Measurements from ENCODE around the gene GDI2.

The GDI2 gene

GRCh38 chr10:5776136-5776880 lies 36.9 kb downstream of the GDI2 start:
- ChIA-PET CTCF (interaction anchor here (0.9 to 1.5 kb wide), 3 partner anchors 10 to 98 kb away, joined by 3 read pairs; no protein-coding TSS in a partner anchor), POLR2A (interaction anchor here (0.7 kb wide), 1 partner anchor 105 kb away, joined by 3 read pairs; no protein-coding TSS in a partner anchor)
- DNase-seq: no peak
- Histone ChIP-seq H3K27me3 (replicated peaks in 2 of 5; ENCODE audit: control insufficient read depth in 4 of 5, insufficient read depth in 5 of 5, low read length in 4 of 5) (no peaks in the 10 kb centered on the region), H3K9me3 (ENCODE audit: control extremely low read depth in 1 of 5, control insufficient read depth in 4 of 5, insufficient read depth in 2 of 5, low read depth in 1 of 5, low read length in 4 of 5) (no peaks in the 10 kb centered on the region), H3K36me3 (ENCODE audit: control insufficient read depth in 4 of 4, insufficient read depth in 4 of 4, low read length in 3 of 4) (peaks cover 9 to 64% (median 34%) of the 10 kb centered on the region in 4 experiments), H3K4me3 (ENCODE audit: control insufficient read depth in 1 of 7, extremely low read depth in 1 of 7, insufficient read depth in 4 of 7, low read depth in 2 of 7, low read length in 6 of 7) (no peak overlapping the region), H3K27ac (ENCODE audit: insufficient read depth in 1 of 2, low read depth in 1 of 2, low read length in 2 of 2, poor library complexity in 1 of 2, severe bottlenecking in 2 of 2) (peak overlapping the region in 1 of 2 experiments; percentile 38), H3K4me1 (ENCODE audit: control extremely low read depth in 1 of 4, control insufficient read depth in 4 of 4, insufficient read depth in 4 of 4, low read length in 3 of 4) (peaks cover 0 to 28% (median 12%) of the 10 kb centered on the region in 4 experiments)
- 100% methylated on average over 5 of the region's 7 CpGs for WGBS (ENCODE audit: insufficient coverage)

- no peak overlapping the region for H3K4me3 ChIP-seq (ENCODE audit: control insufficient read depth in 1 of 7, extremely low read depth in 1 of 7, insufficient read depth in 4 of 7, low read depth in 2 of 7, low read length in 6 of 7)
- WGBS (ENCODE audit: insufficient coverage): 77% methylated on average over 13 of the region's 16 CpGs
- H3K27ac ChIP-seq (ENCODE audit: insufficient read depth in 1 of 2, low read depth in 1 of 2, low read length in 2 of 2, poor library complexity in 1 of 2, severe bottlenecking in 2 of 2): peak overlapping the region in 1 of 2 experiments; percentile 7
- no peaks in the 10 kb centered on the region for H3K27me3 ChIP-seq (replicated peaks in 2 of 5; ENCODE audit: control insufficient read depth in 4 of 5, insufficient read depth in 5 of 5, low read length in 4 of 5)
- CTCF ChIA-PET: interaction anchor here (1.3 to 1.5 kb wide), 3 partner anchors 12 to 98 kb away, joined by 3 to 4 read pairs (median 3); no protein-coding TSS in a partner anchor
- no peaks in the 10 kb centered on the region for H3K9me3 ChIP-seq (ENCODE audit: control extremely low read depth in 1 of 5, control insufficient read depth in 4 of 5, insufficient read depth in 2 of 5, low read depth in 1 of 5, low read length in 4 of 5)
- peaks cover 9 to 61% (median 36%) of the 10 kb centered on the region in 4 experiments for H3K36me3 ChIP-seq (ENCODE audit: control insufficient read depth in 4 of 4, insufficient read depth in 4 of 4, low read length in 3 of 4)
- POLR2A ChIA-PET: no interaction called here
- peak; percentile 6 to 71 (median 67) for DNase-seq
- H3K4me1 ChIP-seq (ENCODE audit: control extremely low read depth in 1 of 4, control insufficient read depth in 4 of 4, insufficient read depth in 4 of 4, low read length in 3 of 4): peaks cover 0 to 28% (median 12%) of the 10 kb centered on the region in 4 experiments
Observed at GRCh38 chr10:5775685-5776084, 37.5 kb downstream of the GDI2 start.

GRCh38 chr10:5774987-5775620 lies 38.1 kb downstream of the GDI2 start:
- ChIA-PET CTCF (interaction anchor here (1.3 to 1.5 kb wide), 3 partner anchors 12 to 99 kb away, joined by 3 to 4 read pairs (median 3); no protein-coding TSS in a partner anchor), POLR2A (no interaction called here)
- H3K9me3 ChIP-seq (ENCODE audit: control extremely low read depth in 1 of 5, control insufficient read depth in 4 of 5, insufficient read depth in 2 of 5, low read depth in 1 of 5, low read length in 4 of 5): no peaks in the 10 kb centered on the region
- no peaks in the 10 kb centered on the region for H3K27me3 ChIP-seq (replicated peaks in 2 of 5; ENCODE audit: control insufficient read depth in 4 of 5, insufficient read depth in 5 of 5, low read length in 4 of 5)
- peaks cover 0 to 28% (median 12%) of the 10 kb centered on the region in 4 experiments for H3K4me1 ChIP-seq (ENCODE audit: control extremely low read depth in 1 of 4, control insufficient read depth in 4 of 4, insufficient read depth in 4 of 4, low read length in 3 of 4)
- H3K27ac ChIP-seq (ENCODE audit: insufficient read depth in 1 of 2, low read depth in 1 of 2, low read length in 2 of 2, poor library complexity in 1 of 2, severe bottlenecking in 2 of 2): peak overlapping the region in 1 of 2 experiments; percentile 60
- peaks cover 10 to 58% (median 34%) of the 10 kb centered on the region in 4 experiments for H3K36me3 ChIP-seq (ENCODE audit: control insufficient read depth in 4 of 4, insufficient read depth in 4 of 4, low read length in 3 of 4)
- peak in 1 of 3 donors; percentile 8 for DNase-seq
- H3K4me3 ChIP-seq (ENCODE audit: control insufficient read depth in 1 of 7, extremely low read depth in 1 of 7, insufficient read depth in 4 of 7, low read depth in 2 of 7, low read length in 6 of 7): no peak overlapping the region
- WGBS (ENCODE audit: insufficient coverage): 98% methylated on average over 7 of the region's 8 CpGs

- Histone ChIP-seq H3K27me3 (replicated peaks in 2 of 5; ENCODE audit: control insufficient read depth in 4 of 5, insufficient read depth in 5 of 5, low read length in 4 of 5) (no peaks in the 10 kb centered on the region), H3K4me1 (ENCODE audit: control extremely low read depth in 1 of 4, control insufficient read depth in 4 of 4, insufficient read depth in 4 of 4, low read length in 3 of 4) (no peaks in the 10 kb centered on the region), H3K27ac (ENCODE audit: insufficient read depth in 1 of 2, low read depth in 1 of 2, low read length in 2 of 2, poor library complexity in 1 of 2, severe bottlenecking in 2 of 2) (no peak overlapping the region), H3K4me3 (ENCODE audit: control insufficient read depth in 1 of 7, extremely low read depth in 1 of 7, insufficient read depth in 4 of 7, low read depth in 2 of 7, low read length in 6 of 7) (no peak overlapping the region), H3K9me3 (ENCODE audit: control extremely low read depth in 1 of 5, control insufficient read depth in 4 of 5, insufficient read depth in 2 of 5, low read depth in 1 of 5, low read length in 4 of 5) (no peaks in the 10 kb centered on the region), H3K36me3 (ENCODE audit: control insufficient read depth in 4 of 4, insufficient read depth in 4 of 4, low read length in 3 of 4) (peaks cover 28 to 80% (median 57%) of the 10 kb centered on the region in 4 experiments)
- DNase-seq: no peak
- ChIA-PET POLR2A (no interaction called here), CTCF (interaction anchor here (1.1 kb wide), 1 partner anchor 10 kb away, joined by 3 read pairs; no protein-coding TSS in a partner anchor)
- WGBS (ENCODE audit: insufficient coverage): 100% methylated on average over 2 of the region's 2 CpGs
Observed at GRCh38 chr10:5766189-5766588, 47.0 kb downstream of the GDI2 start.

GRCh38 chr10:5765617-5766016 lies 47.6 kb downstream of the GDI2 start:
- Histone ChIP-seq H3K9me3 (ENCODE audit: control extremely low read depth in 1 of 5, control insufficient read depth in 4 of 5, insufficient read depth in 2 of 5, low read depth in 1 of 5, low read length in 4 of 5) (no peaks in the 10 kb centered on the region), H3K36me3 (ENCODE audit: control insufficient read depth in 4 of 4, insufficient read depth in 4 of 4, low read length in 3 of 4) (peaks cover 29 to 81% (median 59%) of the 10 kb centered on the region in 4 experiments), H3K27me3 (replicated peaks in 2 of 5; ENCODE audit: control insufficient read depth in 4 of 5, insufficient read depth in 5 of 5, low read length in 4 of 5) (no peaks in the 10 kb centered on the region)

GRCh38 chr10:5764422-5765297 lies 48.6 kb downstream of the GDI2 start:
- ChIA-PET CTCF (interaction anchor here (1.2 kb wide), 1 partner anchor 142 kb away, joined by 3 read pairs; no protein-coding TSS in a partner anchor), POLR2A (interaction anchor here (0.7 kb wide), 1 partner anchor 201 kb away, joined by 3 read pairs; no protein-coding TSS in a partner anchor)
- no peak overlapping the region for H3K27ac ChIP-seq (ENCODE audit: insufficient read depth in 1 of 2, low read depth in 1 of 2, low read length in 2 of 2, poor library complexity in 1 of 2, severe bottlenecking in 2 of 2)
- no peak for DNase-seq
- WGBS (ENCODE audit: insufficient coverage): 96% methylated on average over 6 of the region's 10 CpGs
- no peaks in the 10 kb centered on the region for H3K27me3 ChIP-seq (replicated peaks in 2 of 5; ENCODE audit: control insufficient read depth in 4 of 5, insufficient read depth in 5 of 5, low read length in 4 of 5)
- no peaks in the 10 kb centered on the region for H3K4me1 ChIP-seq (ENCODE audit: control extremely low read depth in 1 of 4, control insufficient read depth in 4 of 4, insufficient read depth in 4 of 4, low read length in 3 of 4)
- H3K36me3 ChIP-seq (ENCODE audit: control insufficient read depth in 4 of 4, insufficient read depth in 4 of 4, low read length in 3 of 4): peaks cover 29 to 89% (median 66%) of the 10 kb centered on the region in 4 experiments
- no peaks in the 10 kb centered on the region for H3K9me3 ChIP-seq (ENCODE audit: control extremely low read depth in 1 of 5, control insufficient read depth in 4 of 5, insufficient read depth in 2 of 5, low read depth in 1 of 5, low read length in 4 of 5)
- H3K4me3 ChIP-seq (ENCODE audit: control insufficient read depth in 1 of 7, extremely low read depth in 1 of 7, insufficient read depth in 4 of 7, low read depth in 2 of 7, low read length in 6 of 7): no peak overlapping the region

More at GRCh38 chr10:5765617-5766016, 47.6 kb downstream of the GDI2 start:
- POLR2A ChIA-PET: interaction anchor here (0.7 kb wide), 1 partner anchor 202 kb away, joined by 3 read pairs; no protein-coding TSS in a partner anchor
- no peaks in the 10 kb centered on the region for H3K4me1 ChIP-seq (ENCODE audit: control extremely low read depth in 1 of 4, control insufficient read depth in 4 of 4, insufficient read depth in 4 of 4, low read length in 3 of 4)
- H3K27ac ChIP-seq (ENCODE audit: insufficient read depth in 1 of 2, low read depth in 1 of 2, low read length in 2 of 2, poor library complexity in 1 of 2, severe bottlenecking in 2 of 2): no peak overlapping the region
- H3K4me3 ChIP-seq (ENCODE audit: control insufficient read depth in 1 of 7, extremely low read depth in 1 of 7, insufficient read depth in 4 of 7, low read depth in 2 of 7, low read length in 6 of 7): no peak overlapping the region
- CTCF ChIA-PET: no interaction called here
- 83% methylated on average over 1 of the region's 2 CpGs for WGBS (ENCODE audit: insufficient coverage)
- no peak for DNase-seq
